SKM-1 treated with dmso at 0.1 percent for 144 hours (cell line): Measurements from ENCODE around the gene C10orf71.

Experiments
- DNase-seq: peaks from one replicate; lab custom pipeline; 2025; ENCODE audit not compliant: unreplicated experiment; lab: John Stamatoyannopoulos, UW

Gene C10orf71

GRCh38 chr10:49359349-49360270, 60.6 kb downstream of the C10orf71 start:
- no peak for DNase-seq

- no peak for DNase-seq
These were observed 61.6 kb downstream of the C10orf71 start for GRCh38 chr10:49360271-49361177.

- no peak for DNase-seq
These were observed 62.2 kb downstream of the C10orf71 start for GRCh38 chr10:49361178-49361554.

GRCh38 chr10:49361735-49362568, 63.0 kb downstream of the C10orf71 start:
- DNase-seq: no peak

- DNase-seq: no peak
These were observed 63.8 kb downstream of the C10orf71 start for GRCh38 chr10:49362596-49363260.

- no peak for DNase-seq
These were observed 64.5 kb downstream of the C10orf71 start for GRCh38 chr10:49363309-49364031.

- DNase-seq: no peak
These were observed 65.1 kb downstream of the C10orf71 start for GRCh38 chr10:49364051-49364450.

- no peak for DNase-seq
These were observed 65.8 kb downstream of the C10orf71 start for GRCh38 chr10:49364747-49365146.

- DNase-seq: no peak
These were observed 66.3 kb downstream of the C10orf71 start for GRCh38 chr10:49365275-49365674.

GRCh38 chr10:49365675-49366415, 66.9 kb downstream of the C10orf71 start:
- no peak for DNase-seq

GRCh38 chr10:49366460-49366859, 67.5 kb downstream of the C10orf71 start:
- DNase-seq: no peak

- DNase-seq: no peak
These were observed 68.6 kb downstream of the C10orf71 start for GRCh38 chr10:49367600-49367999.

- no peak for DNase-seq
These were observed 69.3 kb downstream of the C10orf71 start for GRCh38 chr10:49368256-49368655.

GRCh38 chr10:49369216-49370162, 70.5 kb downstream of the C10orf71 start:
- no peak for DNase-seq

- no peak for DNase-seq
These were observed 71.5 kb downstream of the C10orf71 start for GRCh38 chr10:49370326-49371100.

- no peak for DNase-seq
These were observed 73.0 kb downstream of the C10orf71 start for GRCh38 chr10:49371967-49372366.

- DNase-seq: no peak
These were observed 74.4 kb downstream of the C10orf71 start for GRCh38 chr10:49373361-49373760.
